GM13977 (cell line): Measurements from ENCODE around the gene RAPGEF2.

ENCODE experiments used
- DNase-seq: peaks from one replicate; pipeline ENCODE4 v3.0.0; 2012; ENCODE audit warnings: low spot score
- CTCF ChIP-seq: IDR thresholded peaks from 2 replicates; pipeline ENCODE4 v1.5.1; 2012; ENCODE audit warnings: mild to moderate bottlenecking, control low read depth; ENCODE audit not compliant: insufficient read depth; ENCODE audit errors: extremely low read depth, missing control alignments
- in situ Hi-C: fragments of 300-500 bp; cut with MboI; formaldehyde crosslinking; loops from one replicate; pipeline ENCODE4 v1.12.0; 2022; ENCODE audit warnings: low sequenced_read_pairs, low pct_unique_long_range_greater_than_20kb, mixed read lengths, inconsistent platforms; ENCODE audit not compliant: unreplicated experiment

RAPGEF2 gene

GRCh38 chr4:159227984-159228383 is 125.1 kb downstream of the RAPGEF2 start:
- TF ChIP-seq CTCF = no peak
- in situ Hi-C loops = no loop called here
- DNase-seq = no peak

GRCh38 chr4:159229164-159229563 is 126.3 kb downstream of the RAPGEF2 start:
- DNase-seq = no peak
- in situ Hi-C loops = no loop called here
- no peak for TF ChIP-seq CTCF

- TF ChIP-seq CTCF = no peak
- no peak for DNase-seq
- in situ Hi-C loops = no loop called here
These were observed 129.7 kb downstream of the RAPGEF2 start for GRCh38 chr4:159232465-159233106.

- in situ Hi-C loops = no loop called here
- DNase-seq = no peak
- TF ChIP-seq CTCF = no peak
These were observed 133.0 kb downstream of the RAPGEF2 start for GRCh38 chr4:159235779-159236368.

GRCh38 chr4:159237975-159238374 is 135.1 kb downstream of the RAPGEF2 start:
- in situ Hi-C loops = no loop called here
- TF ChIP-seq CTCF = no peak
- DNase-seq = no peak

- no peak for DNase-seq
- in situ Hi-C loops = no loop called here
- no peak for TF ChIP-seq CTCF
These were observed 135.8 kb downstream of the RAPGEF2 start for GRCh38 chr4:159238631-159239030.

- TF ChIP-seq CTCF = no peak
- DNase-seq = no peak
- in situ Hi-C loops = no loop called here
These were observed 136.8 kb downstream of the RAPGEF2 start for GRCh38 chr4:159239629-159240028.
